Fibroblast of lung (primary cell): ENCODE results near the gene MACROD2. TPM values are rescaled to one million over a fixed set of nuclear protein-coding genes. Genes with fewer than 3 reads are reported as not detected.

Source experiments
- DNase-seq, 2 donors: peaks; one replicate each; pipeline versions ENCODE4 v3.0.0 to v3.0.0-alpha.2; 2010; ENCODE audit warnings: low read depth in 2 of 2
- H2AFZ ChIP-seq: 2 replicates; pipeline ENCODE4 v1.5.1; 2012; ENCODE audit warnings: low read length, control low read depth, inconsistent platforms
- H3K27ac ChIP-seq: 2 replicates; pipeline ENCODE4 v1.5.1; 2011; ENCODE audit warnings: low read length, control low read depth; ENCODE audit not compliant: insufficient read depth
- H3K27me3 ChIP-seq: 2 replicates; pipeline ENCODE4 v1.5.1; 2011; ENCODE audit warnings: mild to moderate bottlenecking, low read length; ENCODE audit not compliant: control insufficient read depth, insufficient read depth
- H3K36me3 ChIP-seq: 2 replicates; pipeline ENCODE4 v1.5.1; 2011; ENCODE audit warnings: low read length; ENCODE audit not compliant: control insufficient read depth, insufficient read depth
- H3K4me1 ChIP-seq: 2 replicates; pipeline ENCODE4 v1.5.1; 2011; ENCODE audit warnings: low read length; ENCODE audit not compliant: control insufficient read depth, insufficient read depth; ENCODE audit errors: extremely low read depth
- H3K4me2 ChIP-seq: 2 replicates; pipeline ENCODE4 v1.5.1; 2011; ENCODE audit warnings: low read length, control low read depth; ENCODE audit not compliant: insufficient read depth; ENCODE audit errors: extremely low read depth
- H3K4me3 ChIP-seq, 4 experiments: fragments of 200-600 bp in 1 of 4; sonication (generic) in 1 of 4; replicated peaks in 1 of 4; 2 replicates each; pipeline ENCODE4 v1.5.1; 2011 to 2016; ENCODE audit warnings: low read length in 4 of 4, low read depth in 3 of 4, mild to moderate bottlenecking in 3 of 4, control low read depth in 2 of 4, inconsistent platforms in 1 of 4, mixed read lengths in 1 of 4; ENCODE audit not compliant: insufficient read depth in 1 of 4; ENCODE audit errors: control extremely low read depth in 1 of 4
- H3K79me2 ChIP-seq: 2 replicates; pipeline ENCODE4 v1.5.1; 2012; ENCODE audit warnings: mild to moderate bottlenecking, low read length, inconsistent platforms; ENCODE audit not compliant: control insufficient read depth, insufficient read depth
- H3K9ac ChIP-seq: 2 replicates; pipeline ENCODE4 v1.5.1; 2011; ENCODE audit warnings: mild to moderate bottlenecking, low read length, control low read depth; ENCODE audit not compliant: insufficient read depth
- H3K9me3 ChIP-seq: 2 replicates; pipeline ENCODE4 v1.5.1; 2012; ENCODE audit warnings: low read depth, low read length; ENCODE audit not compliant: control insufficient read depth, insufficient read depth
- H4K20me1 ChIP-seq: 2 replicates; pipeline ENCODE4 v1.5.1; 2011; ENCODE audit warnings: low read length; ENCODE audit not compliant: control insufficient read depth, insufficient read depth; ENCODE audit errors: extremely low read depth
- CTCF ChIP-seq, 2 donors: IDR thresholded peaks in 1 of 2; conservative IDR thresholded peaks in 1 of 2; 1 replicate in 1 of 2; 2 replicates in 1 of 2; pipeline ENCODE4 v1.5.1; 2011 to 2012; ENCODE audit warnings: low read length in 2 of 2, control low read depth in 1 of 2, inconsistent platforms in 1 of 2, low read depth in 1 of 2, mild to moderate bottlenecking in 1 of 2
- EZH2 ChIP-seq: IDR thresholded peaks from 2 replicates; pipeline ENCODE4 v1.5.1; 2012; ENCODE audit warnings: low read length, control low read depth, mild to moderate bottlenecking; ENCODE audit errors: missing control alignments
- polyA plus RNA-seq, 2 donors: library from polyadenylated mRNA; depleted of rRNA in 1 of 2; stranded (reverse) in 1 of 2; unstranded in 1 of 2; fragments of >200 nt; gene quantifications; 2 replicates each; pipeline ENCODE4 v1.2.1, GENCODE V29; 2011 to 2012; ENCODE audit warnings: missing spikeins in 1 of 2
- total RNA-seq: library from RNA; depleted of rRNA; stranded (reverse); fragments of >200 nt; gene quantifications from 2 replicates; pipeline ENCODE4 v1.2.1, GENCODE V29; 2014

Gene MACROD2
- total and polyA plus RNA-seq, 2 donors (not counting 1 experiment from before 2014, with no cell fraction given), result 0.54 to 1.7 TPM

GRCh38 chr20:14777591-14777990 is 782.3 kb downstream of the MACROD2 start:
- Histone ChIP-seq H3K4me1 (no peaks in the 10 kb centered on the region), H3K4me2 (no peak overlapping the region), H3K4me3 (no peak overlapping the region), H3K27ac (no peak overlapping the region), H3K27me3 (no peaks in the 10 kb centered on the region), H3K9me3 (no peaks in the 10 kb centered on the region), H4K20me1 (no peaks in the 10 kb centered on the region), H2AFZ (no peak overlapping the region), H3K9ac (no peak overlapping the region), H3K79me2 (no peaks in the 10 kb centered on the region), H3K36me3 (no peaks in the 10 kb centered on the region)
- no peak for TF ChIP-seq EZH2
- TF ChIP-seq CTCF (conservative IDR thresholded peaks at IDR 0.05 in 1 of 2, IDR thresholded peaks at IDR 0.05 in 1 of 2; ENCODE audit: low read depth in 1 of 2, low read length in 2 of 2), result no peak
- peak in 1 of 2 donors; percentile 2 for DNase-seq

GRCh38 chr20:14778096-14778495 is 782.8 kb downstream of the MACROD2 start:
- Histone ChIP-seq H4K20me1 (no peaks in the 10 kb centered on the region), H3K36me3 (no peaks in the 10 kb centered on the region), H3K9me3 (no peaks in the 10 kb centered on the region), H3K9ac (no peak overlapping the region), H3K27ac (no peak overlapping the region), H2AFZ (no peak overlapping the region), H3K27me3 (no peaks in the 10 kb centered on the region), H3K4me3 (no peak overlapping the region), H3K4me1 (no peaks in the 10 kb centered on the region), H3K79me2 (no peaks in the 10 kb centered on the region), H3K4me2 (no peak overlapping the region)
- no peak for DNase-seq
- TF ChIP-seq CTCF (conservative IDR thresholded peaks at IDR 0.05 in 1 of 2, IDR thresholded peaks at IDR 0.05 in 1 of 2; ENCODE audit: low read depth in 1 of 2, low read length in 2 of 2), result no peak
- no peak for TF ChIP-seq EZH2

- TF ChIP-seq CTCF (conservative IDR thresholded peaks at IDR 0.05 in 1 of 2, IDR thresholded peaks at IDR 0.05 in 1 of 2; ENCODE audit: low read depth in 1 of 2, low read length in 2 of 2) (no peak), EZH2 (no peak)
- Histone ChIP-seq H3K9me3 (no peaks in the 10 kb centered on the region), H3K27me3 (no peaks in the 10 kb centered on the region), H3K27ac (no peak overlapping the region), H2AFZ (no peak overlapping the region), H3K4me3 (no peak overlapping the region), H3K79me2 (no peaks in the 10 kb centered on the region), H3K4me2 (no peak overlapping the region), H4K20me1 (no peaks in the 10 kb centered on the region), H3K36me3 (no peaks in the 10 kb centered on the region), H3K4me1 (no peaks in the 10 kb centered on the region), H3K9ac (no peak overlapping the region)
- DNase-seq, result no peak
These were observed 783.6 kb downstream of the MACROD2 start for GRCh38 chr20:14778875-14779274.
